Fibroblast of the aortic adventitia (primary cell): Measurements from ENCODE around the gene ARFGAP1. TPM values are rescaled to one million over a fixed set of nuclear protein-coding genes. Genes with fewer than 3 reads are reported as not detected.

Experiments used
- DNase-seq: peaks from one replicate; pipeline ENCODE4 v3.0.0-alpha.2; 2010; ENCODE audit warnings: low read depth
- H3K4me3 ChIP-seq: 2 replicates; pipeline ENCODE4 v1.5.1; 2011; ENCODE audit warnings: low read depth, mild to moderate bottlenecking, control low read depth, low read length, moderate library complexity
- total RNA-seq: library from RNA; depleted of rRNA; stranded (reverse); fragments of >200 nt; gene quantifications from 2 replicates; pipeline ENCODE4 v1.2.3, GENCODE V29; 2012; ENCODE audit warnings: low replicate concordance
- TF ChIP-seq, protein P1 (sequence below): IDR thresholded peaks from 2 replicates; pipeline ENCODE4 v1.5.1; 2011; ENCODE audit warnings: mild to moderate bottlenecking, low read length, control low read depth, inconsistent platforms; ENCODE audit not compliant: insufficient read depth

The ARFGAP1 gene
- total RNA-seq, 1 donor = 45.5 TPM

DNA sequence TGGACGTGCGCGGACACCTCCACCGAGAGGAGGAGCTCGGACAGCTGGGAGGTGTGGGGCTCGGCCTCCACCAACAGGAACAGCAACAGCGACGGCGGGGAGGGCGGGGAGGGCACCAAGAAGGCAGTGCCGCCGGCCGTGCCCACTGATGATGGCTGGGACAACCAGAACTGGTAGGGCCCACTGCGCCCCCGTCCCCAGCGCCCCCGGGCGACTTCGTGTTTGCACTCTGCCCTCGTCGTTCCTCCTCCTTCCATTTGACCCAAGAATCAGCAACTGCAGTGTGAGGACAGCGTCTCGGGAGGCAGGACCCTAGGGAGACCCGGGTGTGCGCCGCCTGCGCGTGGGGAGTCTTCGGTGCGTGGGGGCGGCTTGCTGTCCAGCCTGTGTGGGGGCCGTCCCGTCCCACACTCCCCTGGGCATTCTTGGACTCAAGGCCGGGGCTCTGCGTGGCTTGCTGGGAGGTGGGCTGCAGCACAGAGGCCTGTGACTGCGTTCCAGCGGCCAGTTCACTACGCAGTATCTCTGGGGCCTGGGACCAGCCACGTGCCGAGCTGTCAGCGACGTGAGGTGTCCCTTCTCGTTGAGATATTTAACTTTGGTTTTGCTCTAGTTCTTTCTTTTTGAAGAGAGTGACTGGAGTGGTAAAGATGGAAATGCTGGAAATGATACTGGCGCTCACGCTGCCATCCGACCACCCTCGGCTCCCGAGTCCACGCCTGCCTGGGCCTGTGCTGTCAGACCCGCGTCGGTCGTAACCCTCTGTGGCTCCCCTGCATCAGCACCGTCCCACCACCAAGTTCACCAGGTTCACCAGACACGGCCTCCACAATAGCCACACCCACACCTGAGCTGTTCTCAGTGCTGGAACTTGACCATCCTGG is 15.3 kb downstream of the ARFGAP1 start:
- H3K4me3 ChIP-seq = no peak overlapping the region
- TF ChIP-seq, protein P1, sequence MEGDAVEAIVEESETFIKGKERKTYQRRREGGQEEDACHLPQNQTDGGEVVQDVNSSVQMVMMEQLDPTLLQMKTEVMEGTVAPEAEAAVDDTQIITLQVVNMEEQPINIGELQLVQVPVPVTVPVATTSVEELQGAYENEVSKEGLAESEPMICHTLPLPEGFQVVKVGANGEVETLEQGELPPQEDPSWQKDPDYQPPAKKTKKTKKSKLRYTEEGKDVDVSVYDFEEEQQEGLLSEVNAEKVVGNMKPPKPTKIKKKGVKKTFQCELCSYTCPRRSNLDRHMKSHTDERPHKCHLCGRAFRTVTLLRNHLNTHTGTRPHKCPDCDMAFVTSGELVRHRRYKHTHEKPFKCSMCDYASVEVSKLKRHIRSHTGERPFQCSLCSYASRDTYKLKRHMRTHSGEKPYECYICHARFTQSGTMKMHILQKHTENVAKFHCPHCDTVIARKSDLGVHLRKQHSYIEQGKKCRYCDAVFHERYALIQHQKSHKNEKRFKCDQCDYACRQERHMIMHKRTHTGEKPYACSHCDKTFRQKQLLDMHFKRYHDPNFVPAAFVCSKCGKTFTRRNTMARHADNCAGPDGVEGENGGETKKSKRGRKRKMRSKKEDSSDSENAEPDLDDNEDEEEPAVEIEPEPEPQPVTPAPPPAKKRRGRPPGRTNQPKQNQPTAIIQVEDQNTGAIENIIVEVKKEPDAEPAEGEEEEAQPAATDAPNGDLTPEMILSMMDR = no peak
- DNase-seq = no peak

GRCh38 chr20:63288581-63289251 is 16.1 kb downstream of the ARFGAP1 start:
- no peak overlapping the region for H3K4me3 ChIP-seq
- no peak for DNase-seq

GRCh38 chr20:63289311-63290135 is 16.9 kb downstream of the ARFGAP1 start:
- DNase-seq = no peak
- no peak overlapping the region for H3K4me3 ChIP-seq
- TF ChIP-seq, protein P1 = no peak

More at GRCh38 chr20:63288581-63289251, 16.1 kb downstream of the ARFGAP1 start:
- TF ChIP-seq, protein P1 = no peak

DNA sequence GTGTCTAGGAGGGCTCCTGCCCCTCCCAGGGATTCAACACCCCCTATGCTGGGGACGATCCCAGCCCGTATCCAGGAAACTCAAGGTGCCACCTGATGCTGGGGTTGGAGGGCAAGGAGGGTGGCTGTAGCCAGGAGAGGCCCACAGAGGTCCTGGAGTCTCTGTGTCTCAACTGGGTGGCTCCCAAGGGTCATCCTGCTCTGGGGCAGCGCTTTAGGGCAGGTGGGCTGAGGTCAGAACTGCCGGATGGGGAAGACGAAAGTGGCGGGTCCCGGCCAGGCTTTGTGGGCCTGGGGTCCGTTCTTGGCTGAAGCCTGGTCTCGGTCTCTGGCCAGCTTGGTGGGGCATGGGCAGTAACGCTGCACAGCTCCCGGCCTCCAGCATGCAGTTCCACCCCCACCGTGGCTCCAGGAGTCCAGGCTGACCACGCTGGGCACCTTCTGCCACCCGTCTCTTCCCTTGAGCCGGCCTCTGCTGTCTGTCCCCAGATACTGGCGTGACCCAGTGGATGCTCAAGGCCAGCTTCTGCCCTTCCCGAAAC is 17.6 kb downstream of the ARFGAP1 start:
- TF ChIP-seq, protein P1 = no peak
- no peak overlapping the region for H3K4me3 ChIP-seq
- DNase-seq = no peak

DNA sequence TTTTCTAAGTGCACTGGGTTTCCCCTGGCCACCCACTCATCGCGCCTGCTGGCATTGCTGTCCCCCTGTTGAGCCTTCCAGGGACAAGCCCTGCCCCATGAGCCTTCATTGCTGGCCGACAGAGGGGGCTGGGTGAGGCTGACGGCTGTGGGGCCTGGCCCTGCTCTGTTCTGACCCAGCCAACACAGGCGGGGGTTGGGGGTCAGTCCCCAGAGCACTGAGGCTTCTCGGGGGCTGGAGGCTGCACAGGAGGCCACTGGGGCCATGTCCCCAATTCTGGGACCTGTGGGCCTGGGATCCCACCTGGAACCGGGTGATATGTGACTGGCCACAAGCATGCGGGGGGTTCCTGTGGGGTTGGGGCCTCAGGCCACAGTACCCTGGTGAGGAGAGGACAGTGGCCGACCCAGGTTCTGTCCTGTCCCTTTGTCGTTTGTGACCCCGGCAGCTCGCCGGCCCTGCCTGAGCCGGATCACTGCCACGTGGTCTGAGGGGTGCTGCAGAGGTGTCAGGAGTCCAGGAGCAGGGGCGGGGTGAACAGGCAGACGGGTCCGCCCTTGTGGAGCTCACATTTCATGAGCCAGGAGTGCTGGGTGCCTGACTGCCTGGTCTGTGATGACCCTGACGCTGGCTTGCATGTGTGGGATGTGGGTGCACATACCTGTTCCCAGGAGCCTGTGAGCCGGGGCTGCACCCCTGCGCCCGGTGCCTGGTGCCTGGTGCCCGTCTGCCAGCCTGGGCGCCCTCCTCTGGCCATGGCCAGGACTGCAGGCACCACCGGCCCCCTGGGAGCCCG is 18.3 kb downstream of the ARFGAP1 start:
- H3K4me3 ChIP-seq = no peak overlapping the region
- TF ChIP-seq, protein P1 = peak; percentile 72
- DNase-seq = peak; percentile 9
